ENCODE measurements around the gene PCARE. TPM values are rescaled to one million over a fixed set of nuclear protein-coding genes. Genes with fewer than 3 reads are reported as not detected.

Gene PCARE
- total and polyA plus RNA-seq, 2 experiments from 2014 or later = 0.34 to 0.57 TPM

GRCh38 chr2:29041161-29041660, 33.1 kb downstream of the PCARE start:
- no peaks in the 10 kb centered on the region for H3K9me3 ChIP-seq (ENCODE audit: low read depth)
- TF ChIP-seq CTCF (IDR thresholded peaks at IDR 0.05; ENCODE audit: low read depth, low read length) = no peak
- no peaks in the 10 kb centered on the region for H3K36me3 ChIP-seq
- no peak overlapping the region for H3K4me3 ChIP-seq
- H3K4me1 ChIP-seq (ENCODE audit: low read depth) = peaks cover 8% of the 10 kb centered on the region
- H3K27ac ChIP-seq = no peak overlapping the region
- no peak for DNase-seq (ENCODE audit: low read depth in 1 of 2, low spot score in 1 of 2)
- no peaks in the 10 kb centered on the region for H3K27me3 ChIP-seq

GRCh38 chr2:29040552-29040951, 33.8 kb downstream of the PCARE start:
- DNase-seq (ENCODE audit: low read depth in 1 of 2, low spot score in 1 of 2) = no peak
- Histone ChIP-seq H3K36me3 (no peaks in the 10 kb centered on the region), H3K9me3 (ENCODE audit: low read depth) (no peaks in the 10 kb centered on the region), H3K27me3 (no peaks in the 10 kb centered on the region), H3K4me3 (no peak overlapping the region), H3K27ac (no peak overlapping the region), H3K4me1 (ENCODE audit: low read depth) (peaks cover 8% of the 10 kb centered on the region)
- TF ChIP-seq CTCF (IDR thresholded peaks at IDR 0.05; ENCODE audit: low read depth, low read length) = no peak

DNA sequence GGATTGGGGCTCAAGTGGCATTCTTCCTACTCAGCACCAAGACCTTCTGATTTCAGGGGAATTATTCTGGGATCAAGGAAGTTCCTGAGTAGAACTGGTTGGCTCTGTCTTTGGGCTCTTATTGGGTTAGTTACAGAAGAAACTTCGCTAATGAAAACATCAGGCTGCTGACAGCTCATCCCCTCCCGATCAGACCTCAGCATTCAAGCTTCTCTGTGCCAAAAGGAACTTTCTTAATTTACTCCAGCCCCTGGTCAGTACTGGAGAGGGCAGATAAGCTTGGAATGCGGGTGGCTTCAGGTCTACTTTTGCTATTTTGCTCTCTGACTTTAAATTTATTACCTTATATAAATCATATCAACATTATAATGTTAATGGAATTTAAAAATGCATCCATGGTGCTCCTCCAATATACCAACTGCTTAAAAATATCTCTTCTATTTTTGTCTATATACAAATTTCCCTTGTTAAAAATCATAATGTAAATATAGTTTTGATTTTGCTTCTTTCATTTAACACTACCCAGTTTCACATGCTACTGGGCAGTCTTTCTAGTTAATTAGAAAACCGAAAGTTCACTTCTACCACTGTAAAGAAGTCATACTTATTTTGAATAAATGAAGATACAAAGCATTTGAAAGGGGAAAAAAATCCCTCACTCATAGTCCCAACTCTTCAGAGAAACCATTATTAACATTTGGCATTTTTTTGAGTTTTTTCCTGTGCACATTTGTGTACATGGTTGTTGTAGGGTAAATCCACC, 34.4 kb downstream of the PCARE start:
- Histone ChIP-seq H3K27me3 (no peaks in the 10 kb centered on the region), H3K4me1 (ENCODE audit: low read depth) (peaks cover 8% of the 10 kb centered on the region), H3K4me3 (no peak overlapping the region), H3K36me3 (no peaks in the 10 kb centered on the region), H3K27ac (no peak overlapping the region), H3K9me3 (ENCODE audit: low read depth) (no peaks in the 10 kb centered on the region)
- TF ChIP-seq CTCF (IDR thresholded peaks at IDR 0.05; ENCODE audit: low read depth, low read length) = no peak
- DNase-seq (ENCODE audit: low read depth in 1 of 2, low spot score in 1 of 2) = peak in 1 of 2 donors; percentile 44

DNA sequence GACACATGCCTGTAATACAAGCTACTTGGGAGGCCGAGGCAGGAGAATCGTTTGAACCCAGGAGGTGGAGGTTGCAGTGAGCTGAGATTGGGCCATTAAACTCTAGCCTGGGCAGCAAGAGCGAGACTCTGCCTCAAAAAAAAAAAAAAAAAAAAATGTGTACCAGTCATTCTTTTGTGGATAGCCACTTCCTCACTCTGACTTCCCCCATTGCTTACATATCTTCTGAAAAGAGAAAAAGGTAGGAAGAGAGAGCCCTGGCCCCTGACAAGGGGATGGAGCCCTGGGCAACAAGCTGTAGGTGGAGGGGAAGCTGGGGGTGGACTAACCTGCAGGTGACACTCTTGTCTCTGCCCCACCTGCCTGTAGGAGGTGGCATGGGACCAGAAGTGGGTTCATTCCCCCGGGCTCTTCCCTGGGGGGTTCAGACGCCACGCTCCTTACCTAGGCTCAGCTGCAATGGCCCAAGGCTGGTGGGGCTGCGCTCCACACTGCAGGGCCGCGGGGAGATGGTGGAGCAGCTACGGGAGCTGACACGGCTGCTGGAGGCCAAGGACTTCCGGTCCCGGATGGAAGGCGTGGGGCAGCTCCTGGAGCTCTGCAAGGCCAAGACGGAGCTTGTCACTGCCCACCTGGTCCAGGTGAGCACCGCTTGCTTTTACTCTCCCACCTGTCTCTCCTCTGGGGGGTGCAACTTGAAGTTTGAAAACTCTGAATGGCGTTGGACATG, 39.1 kb downstream of the PCARE start:
- DNase-seq (ENCODE audit: low read depth in 1 of 2, low spot score in 1 of 2) = no peak
- Histone ChIP-seq H3K27me3 (no peaks in the 10 kb centered on the region), H3K4me1 (ENCODE audit: low read depth) (peaks cover 8% of the 10 kb centered on the region), H3K4me3 (no peak overlapping the region), H3K27ac (no peak overlapping the region), H3K36me3 (no peaks in the 10 kb centered on the region), H3K9me3 (ENCODE audit: low read depth) (no peaks in the 10 kb centered on the region)
- no peak for TF ChIP-seq CTCF (IDR thresholded peaks at IDR 0.05; ENCODE audit: low read depth, low read length)

DNA sequence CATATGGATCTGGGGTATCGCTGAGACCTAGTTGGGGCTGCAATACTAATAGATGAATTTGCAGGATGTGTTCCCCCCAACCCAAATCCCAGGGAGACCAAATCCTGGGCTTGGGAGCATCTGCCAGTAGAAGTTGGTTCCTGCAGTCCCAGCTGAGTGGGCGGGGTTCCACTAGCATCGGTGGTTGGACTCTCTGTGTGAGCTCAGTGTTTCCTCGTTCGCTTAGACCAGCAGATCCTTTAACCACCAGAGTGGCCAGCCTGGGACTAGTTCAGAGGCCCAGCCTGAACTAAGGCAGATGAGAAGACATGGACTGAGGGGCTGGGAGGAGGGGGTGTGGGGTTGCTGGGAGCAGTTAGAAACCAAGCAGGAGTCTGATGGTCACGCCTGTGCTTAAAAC, 40.7 kb downstream of the PCARE start:
- Histone ChIP-seq H3K4me3 (no peak overlapping the region), H3K27me3 (no peaks in the 10 kb centered on the region), H3K27ac (no peak overlapping the region), H3K4me1 (ENCODE audit: low read depth) (no peaks in the 10 kb centered on the region), H3K36me3 (no peaks in the 10 kb centered on the region), H3K9me3 (ENCODE audit: low read depth) (no peaks in the 10 kb centered on the region)
- DNase-seq (ENCODE audit: low read depth in 1 of 2, low spot score in 1 of 2) = no peak
- TF ChIP-seq CTCF (IDR thresholded peaks at IDR 0.05; ENCODE audit: low read depth, low read length) = no peak

Data from cardiac muscle cell (in vitro differentiated cells and primary cell).